MCF 10A (cell line): ENCODE measurements around the gene C4orf50. TPM values are rescaled to one million over a fixed set of nuclear protein-coding genes. Genes with fewer than 3 reads are reported as not detected.

Experiments used
- BruUV-seq: library from RNA; stranded (reverse); fragments of 400-500 nt; replicated peaks from 2 replicates; lab custom pipeline; 2021; lab: Mats Ljungman, UMichigan
- CTCF ChIA-PET: fragments of 300-600 bp; sonication (Branson Sonifier 250); formaldehyde crosslinking; extraction: SDS; loops from one replicate; lab custom pipeline; 2021; ENCODE audit warnings: antibody characterized with exemption, inconsistent platforms; lab: Yijun Ruan, JAX
- POLR2A ChIA-PET: fragments of 300-600, 350-650 bp; sonication (Branson Sonifier 250); formaldehyde crosslinking; extraction: SDS; loops from one replicate; lab custom pipeline; 2020; ENCODE audit warnings: antibody characterized with exemption, inconsistent platforms; lab: Yijun Ruan, JAX
- DNase-seq: peaks from one replicate; pipeline ENCODE4 v3.0.0-alpha.2; 2018; ENCODE audit not compliant: unreplicated experiment
- H3K27ac Mint-ChIP-seq: one replicate; pipeline ENCODE4 v1.8.0; 2022; ENCODE audit warnings: mild to moderate bottlenecking, low read depth, mixed read lengths; ENCODE audit not compliant: unreplicated experiment
- H3K27me3 Mint-ChIP-seq: one replicate; pipeline ENCODE4 v1.8.0; 2022; ENCODE audit warnings: mixed read lengths; ENCODE audit not compliant: insufficient read depth, unreplicated experiment
- H3K36me3 Mint-ChIP-seq: one replicate; pipeline ENCODE4 v1.8.0; 2022; ENCODE audit warnings: mild to moderate bottlenecking, moderate library complexity, mixed read lengths; ENCODE audit not compliant: insufficient read depth, unreplicated experiment
- H3K4me1 Mint-ChIP-seq: one replicate; pipeline ENCODE4 v1.8.0; 2022; ENCODE audit warnings: mixed read lengths; ENCODE audit not compliant: insufficient read depth, unreplicated experiment
- H3K4me3 Mint-ChIP-seq: one replicate; pipeline ENCODE4 v1.8.0; 2022; ENCODE audit warnings: mild to moderate bottlenecking, moderate library complexity, mixed read lengths; ENCODE audit not compliant: unreplicated experiment
- H3K9me3 Mint-ChIP-seq: one replicate; pipeline ENCODE4 v1.8.0; 2022; ENCODE audit warnings: mixed read lengths; ENCODE audit not compliant: unreplicated experiment
- intact Hi-C: fragments of 100-400 bp; cut with micrococcal nuclease; formaldehyde crosslinking; loops from 2 replicates; pipeline ENCODE4 v1.14.1; 2022
- total RNA-seq: library from RNA; stranded (reverse); gene quantifications from 2 replicates; pipeline ENCODE4 v1.2.3, GENCODE V29; 2022
- TF ChIP-seq, protein P1 (sequence below): fragments of 200-600 bp; IDR thresholded peaks from one replicate; pipeline ENCODE4 v1.8.0; 2022; ENCODE audit warnings: antibody characterized with exemption, mild to moderate bottlenecking; ENCODE audit not compliant: unreplicated experiment

C4orf50 gene
- total RNA-seq, 1 experiment from 2014 or later: not detected

DNA sequence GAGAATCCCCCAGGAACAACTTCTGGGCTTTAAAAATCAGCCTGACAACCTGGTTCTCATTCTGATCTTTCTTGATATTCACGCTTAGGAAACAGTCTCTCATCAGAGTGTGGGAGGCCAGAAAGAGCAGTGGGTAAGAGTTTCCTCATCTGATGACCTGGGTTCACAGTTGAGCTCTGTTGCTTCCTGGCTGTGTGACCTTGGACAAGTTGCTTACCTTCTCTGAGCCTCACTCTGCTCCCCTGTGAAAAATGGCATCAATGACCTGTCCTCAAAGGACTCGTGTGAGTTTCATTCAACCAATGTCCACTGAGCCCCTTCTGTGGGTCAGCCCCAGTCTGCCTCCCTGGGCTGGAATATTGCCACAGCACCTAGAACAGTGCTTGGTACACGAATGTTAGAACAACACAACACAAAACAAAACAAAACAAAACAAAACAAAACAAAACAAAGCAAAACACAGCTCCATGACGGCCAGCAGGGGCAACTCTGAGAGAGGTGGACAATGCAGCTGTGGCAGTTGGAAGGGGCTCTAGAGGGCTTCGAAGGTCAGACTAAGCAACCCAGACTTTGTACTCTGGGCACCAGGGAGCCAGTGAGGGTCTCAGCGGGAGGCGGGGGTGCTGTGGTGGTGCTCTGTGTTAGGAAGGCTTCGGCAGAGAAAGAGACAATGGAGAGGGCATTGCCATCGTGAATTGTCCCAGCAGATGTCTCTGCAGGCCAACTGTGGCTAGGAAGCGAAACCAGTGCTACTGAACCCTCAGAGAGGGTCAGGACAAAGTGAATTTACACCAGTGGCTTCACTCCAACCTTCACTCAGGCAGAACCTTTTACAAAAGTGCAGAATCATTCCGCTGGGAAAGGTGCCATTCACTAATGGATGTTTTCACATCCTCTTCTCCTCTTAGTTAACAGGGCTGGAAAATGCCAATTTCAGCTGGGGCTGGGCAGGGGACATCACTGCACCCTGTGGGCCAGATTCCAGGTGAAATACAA lies 14.3 kb upstream of the C4orf50 start:
- peak; percentile 11 for DNase-seq
- ChIA-PET CTCF (interaction anchor here (0.6 to 4.6 kb wide), 5 partner anchors 12 to 572 kb away, joined by 3 to 22 read pairs (median 5); partner anchors contain the start of gene C4orf50), POLR2A (interaction anchor here (0.6 kb wide), 1 partner anchor 213 kb away, joined by 3 read pairs; no protein-coding TSS in a partner anchor)
- Mint-ChIP-seq H3K9me3 (peaks cover 7% of the 10 kb centered on the region), H3K27ac (no peak overlapping the region), H3K4me1 (no peaks in the 10 kb centered on the region), H3K36me3 (no peaks in the 10 kb centered on the region), H3K4me3 (no peak overlapping the region), H3K27me3 (no peaks in the 10 kb centered on the region)
- no TSS peak for BruUV-seq
- TF ChIP-seq, protein P1, sequence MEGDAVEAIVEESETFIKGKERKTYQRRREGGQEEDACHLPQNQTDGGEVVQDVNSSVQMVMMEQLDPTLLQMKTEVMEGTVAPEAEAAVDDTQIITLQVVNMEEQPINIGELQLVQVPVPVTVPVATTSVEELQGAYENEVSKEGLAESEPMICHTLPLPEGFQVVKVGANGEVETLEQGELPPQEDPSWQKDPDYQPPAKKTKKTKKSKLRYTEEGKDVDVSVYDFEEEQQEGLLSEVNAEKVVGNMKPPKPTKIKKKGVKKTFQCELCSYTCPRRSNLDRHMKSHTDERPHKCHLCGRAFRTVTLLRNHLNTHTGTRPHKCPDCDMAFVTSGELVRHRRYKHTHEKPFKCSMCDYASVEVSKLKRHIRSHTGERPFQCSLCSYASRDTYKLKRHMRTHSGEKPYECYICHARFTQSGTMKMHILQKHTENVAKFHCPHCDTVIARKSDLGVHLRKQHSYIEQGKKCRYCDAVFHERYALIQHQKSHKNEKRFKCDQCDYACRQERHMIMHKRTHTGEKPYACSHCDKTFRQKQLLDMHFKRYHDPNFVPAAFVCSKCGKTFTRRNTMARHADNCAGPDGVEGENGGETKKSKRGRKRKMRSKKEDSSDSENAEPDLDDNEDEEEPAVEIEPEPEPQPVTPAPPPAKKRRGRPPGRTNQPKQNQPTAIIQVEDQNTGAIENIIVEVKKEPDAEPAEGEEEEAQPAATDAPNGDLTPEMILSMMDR: no peak
- intact Hi-C loops: no loop called here

DNA sequence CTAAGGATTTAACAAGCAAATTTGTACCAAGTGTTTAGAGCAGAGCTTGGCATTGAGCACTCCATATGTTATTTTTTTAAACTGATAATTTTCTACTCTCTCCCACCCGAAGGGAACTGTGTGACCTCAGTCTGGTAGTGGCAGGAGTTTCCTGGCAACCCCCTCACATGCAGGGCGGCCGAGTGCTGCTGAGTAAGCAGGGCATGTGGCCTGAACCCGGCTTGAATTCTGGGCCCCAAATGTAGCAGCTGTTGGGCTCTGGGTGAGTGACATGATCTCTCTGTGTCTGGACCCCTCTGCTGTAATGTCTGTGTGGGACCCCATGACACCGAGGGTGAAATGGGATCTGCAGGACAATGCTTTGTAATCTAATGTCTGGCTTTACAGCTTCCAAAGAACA lies 13.6 kb upstream of the C4orf50 start:
- no peaks in the 10 kb centered on the region for H3K4me1 Mint-ChIP-seq
- BruUV-seq: no TSS peak
- no peaks in the 10 kb centered on the region for H3K27me3 Mint-ChIP-seq
- H3K9me3 Mint-ChIP-seq: peaks cover 7% of the 10 kb centered on the region
- no peaks in the 10 kb centered on the region for H3K36me3 Mint-ChIP-seq
- TF ChIP-seq, protein P1: no peak
- H3K4me3 Mint-ChIP-seq: no peak overlapping the region
- POLR2A ChIA-PET: no interaction called here
- CTCF ChIA-PET: interaction anchor here (0.6 to 4.6 kb wide), 4 partner anchors 12 to 573 kb away, joined by 3 to 22 read pairs (median 4); partner anchors contain the start of gene C4orf50
- no peak for DNase-seq
- intact Hi-C loops: no loop called here
- H3K27ac Mint-ChIP-seq: no peak overlapping the region

DNA sequence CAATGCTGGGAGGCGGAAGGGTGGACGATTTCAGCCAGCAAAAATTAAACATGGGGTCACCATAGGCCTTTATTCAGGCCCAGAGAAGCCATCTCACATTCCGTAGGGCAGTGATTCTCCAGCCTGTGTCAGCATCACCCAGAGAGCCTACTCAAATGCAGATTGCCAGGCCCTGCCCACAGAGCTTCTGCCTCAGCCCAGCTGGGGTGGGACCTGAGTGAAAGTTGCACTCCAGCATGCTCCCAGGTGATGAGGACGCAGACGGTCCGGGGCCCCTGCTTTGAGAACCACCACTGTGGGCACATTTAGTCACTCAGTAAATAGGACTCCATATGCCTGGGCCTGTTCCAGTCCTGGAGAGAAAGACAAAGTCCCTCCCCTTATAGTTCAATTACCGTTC lies 12.4 kb upstream of the C4orf50 start:
- Mint-ChIP-seq H3K4me1 (no peaks in the 10 kb centered on the region), H3K36me3 (no peaks in the 10 kb centered on the region), H3K9me3 (peaks cover 7% of the 10 kb centered on the region), H3K4me3 (no peak overlapping the region), H3K27ac (no peak overlapping the region), H3K27me3 (no peaks in the 10 kb centered on the region)
- ChIA-PET POLR2A (no interaction called here), CTCF (interaction anchor here (4.6 kb wide), 1 partner anchor 11 kb away, joined by 22 read pairs; the partner anchor contains the start of gene C4orf50)
- no peak for DNase-seq
- BruUV-seq: no TSS peak
- intact Hi-C loops: no loop called here
- TF ChIP-seq, protein P1: no peak

DNA sequence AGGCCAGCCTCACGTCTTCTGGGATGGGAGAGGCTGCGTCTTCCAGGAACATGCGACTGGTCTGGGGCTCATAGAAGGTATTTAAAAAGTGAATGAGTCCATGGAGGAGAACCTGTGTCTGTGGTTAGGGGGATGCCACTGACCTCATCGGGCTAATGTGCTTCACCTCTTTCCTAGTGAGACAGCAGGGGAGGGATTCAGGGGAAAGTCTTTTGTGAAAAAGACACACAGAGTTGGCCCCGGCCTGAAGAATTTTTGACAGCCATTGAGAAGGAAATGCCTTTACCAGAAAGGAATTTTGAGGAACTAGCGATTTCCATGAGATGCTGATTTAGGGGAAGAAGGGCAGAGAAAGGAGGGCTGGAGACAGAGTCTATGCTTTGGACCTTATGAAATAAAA lies 11.0 kb upstream of the C4orf50 start:
- POLR2A ChIA-PET: no interaction called here
- Mint-ChIP-seq H3K4me1 (no peaks in the 10 kb centered on the region), H3K9me3 (no peaks in the 10 kb centered on the region), H3K27ac (no peak overlapping the region), H3K27me3 (no peaks in the 10 kb centered on the region), H3K4me3 (no peak overlapping the region), H3K36me3 (no peaks in the 10 kb centered on the region)
- CTCF ChIA-PET: no interaction called here
- TF ChIP-seq, protein P1: no peak
- intact Hi-C loops: no loop called here
- DNase-seq: no peak
- BruUV-seq: no TSS peak
